Thoracic aorta (tissue), 2 donors: Measurements from ENCODE around the gene C17orf67. TPM values are rescaled to one million over a fixed set of nuclear protein-coding genes. Genes with fewer than 3 reads are reported as not detected.

Source experiments
- ATAC-seq: fragments of 150-250 bp; one replicate; pipeline ENCODE4 v1.8.0; 2017; ENCODE audit warnings: low read depth; ENCODE audit not compliant: insufficient number of reproducible peaks, low FRiP score
- DNase-seq: peaks from one replicate; pipeline ENCODE4 v3.0.0-alpha.2; 2020; ENCODE audit warnings: low spot score
- H3K27ac ChIP-seq, 2 donors: fragments of 200-600 bp; sonication (generic); 1 replicate in 1 of 2; 2 replicates in 1 of 2; pipeline ENCODE4 v1.5.1; 2016; ENCODE audit warnings: mild to moderate bottlenecking in 2 of 2, moderate library complexity in 2 of 2
- H3K27me3 ChIP-seq: fragments of 200-600 bp; sonication (generic); replicated peaks from 2 replicates; pipeline ENCODE4 v1.6.0; 2016; ENCODE audit warnings: mild to moderate bottlenecking; ENCODE audit not compliant: insufficient read depth
- H3K36me3 ChIP-seq: fragments of 200-600 bp; sonication (generic); one replicate; pipeline ENCODE4 v1.5.1; 2016
- H3K4me1 ChIP-seq, 2 donors: fragments of 200-600 bp; sonication (generic); 1 replicate in 1 of 2; 2 replicates in 1 of 2; pipeline versions ENCODE4 v1.5.1 to v1.6.0; 2016; ENCODE audit warnings: low read depth in 2 of 2, mild to moderate bottlenecking in 1 of 2; ENCODE audit not compliant: control insufficient read depth in 1 of 2
- H3K4me3 ChIP-seq: fragments of 200-600 bp; sonication (generic); 2 replicates; pipeline ENCODE4 v1.5.1; 2016; ENCODE audit warnings: mild to moderate bottlenecking
- H3K9me3 ChIP-seq: fragments of 200-600 bp; sonication (generic); 2 replicates; pipeline ENCODE4 v1.5.1; 2016
- total RNA-seq, 2 donors: library from RNA; depleted of rRNA; stranded (reverse); fragments of >200 nt; gene quantifications; one replicate each; pipeline versions ENCODE4 v1.1.0 to v1.2.3, GENCODE V29; 2016
- TF ChIP-seq, protein P1 (sequence below): fragments of 200-600 bp; sonication (generic); IDR thresholded peaks from one replicate; pipeline ENCODE4 v1.5.1; 2019; ENCODE audit warnings: antibody characterized with exemption

Gene C17orf67
- total RNA-seq, 2 donors from 2014 or later = 1.3 to 2.4 TPM

DNA sequence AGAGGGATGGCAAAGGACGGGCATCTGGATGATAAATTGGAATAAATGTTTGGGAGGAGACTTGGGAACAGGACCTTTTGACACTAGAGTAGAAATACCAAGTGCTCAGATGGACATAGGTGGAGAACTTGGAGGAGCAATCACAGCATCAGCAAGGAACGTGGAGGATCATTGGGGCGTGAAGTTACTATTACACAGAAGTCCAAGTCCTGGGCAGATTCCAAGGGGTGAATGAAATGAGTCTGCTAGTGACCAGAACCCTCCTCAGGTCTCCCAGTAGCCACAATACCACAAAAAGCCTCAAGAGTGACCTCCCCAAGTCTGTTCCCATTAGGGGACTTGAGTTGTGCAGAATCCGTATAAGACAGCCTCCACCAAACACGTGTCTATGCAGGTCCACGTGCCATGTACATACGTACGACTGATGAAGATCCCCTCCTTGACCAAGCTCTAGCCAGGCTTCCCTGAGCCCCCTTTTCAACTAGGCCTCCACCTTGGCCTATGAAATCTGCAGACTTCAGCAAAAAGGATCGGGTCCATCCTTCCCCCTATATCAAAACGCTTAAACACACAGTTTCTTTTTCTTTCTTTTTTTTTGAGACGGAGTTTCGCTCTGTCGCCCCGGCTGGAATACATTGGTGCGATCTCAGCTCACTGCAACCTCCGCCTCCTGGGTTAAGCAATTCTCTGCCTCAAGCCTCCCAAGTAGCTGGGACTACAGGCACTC lies 2.2 kb downstream of the C17orf67 start:
- Histone ChIP-seq H3K36me3 (no peaks in the 10 kb centered on the region), H3K9me3 (no peaks in the 10 kb centered on the region), H3K27me3 (no peaks in the 10 kb centered on the region), H3K27ac (no peak overlapping the region), H3K4me1 (peaks cover 9 to 24% of the 10 kb centered on the region in 2 donors), H3K4me3 (no peak overlapping the region)
- ATAC-seq = no peak
- TF ChIP-seq, protein P1, sequence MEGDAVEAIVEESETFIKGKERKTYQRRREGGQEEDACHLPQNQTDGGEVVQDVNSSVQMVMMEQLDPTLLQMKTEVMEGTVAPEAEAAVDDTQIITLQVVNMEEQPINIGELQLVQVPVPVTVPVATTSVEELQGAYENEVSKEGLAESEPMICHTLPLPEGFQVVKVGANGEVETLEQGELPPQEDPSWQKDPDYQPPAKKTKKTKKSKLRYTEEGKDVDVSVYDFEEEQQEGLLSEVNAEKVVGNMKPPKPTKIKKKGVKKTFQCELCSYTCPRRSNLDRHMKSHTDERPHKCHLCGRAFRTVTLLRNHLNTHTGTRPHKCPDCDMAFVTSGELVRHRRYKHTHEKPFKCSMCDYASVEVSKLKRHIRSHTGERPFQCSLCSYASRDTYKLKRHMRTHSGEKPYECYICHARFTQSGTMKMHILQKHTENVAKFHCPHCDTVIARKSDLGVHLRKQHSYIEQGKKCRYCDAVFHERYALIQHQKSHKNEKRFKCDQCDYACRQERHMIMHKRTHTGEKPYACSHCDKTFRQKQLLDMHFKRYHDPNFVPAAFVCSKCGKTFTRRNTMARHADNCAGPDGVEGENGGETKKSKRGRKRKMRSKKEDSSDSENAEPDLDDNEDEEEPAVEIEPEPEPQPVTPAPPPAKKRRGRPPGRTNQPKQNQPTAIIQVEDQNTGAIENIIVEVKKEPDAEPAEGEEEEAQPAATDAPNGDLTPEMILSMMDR = no peak
- no peak for DNase-seq

DNA sequence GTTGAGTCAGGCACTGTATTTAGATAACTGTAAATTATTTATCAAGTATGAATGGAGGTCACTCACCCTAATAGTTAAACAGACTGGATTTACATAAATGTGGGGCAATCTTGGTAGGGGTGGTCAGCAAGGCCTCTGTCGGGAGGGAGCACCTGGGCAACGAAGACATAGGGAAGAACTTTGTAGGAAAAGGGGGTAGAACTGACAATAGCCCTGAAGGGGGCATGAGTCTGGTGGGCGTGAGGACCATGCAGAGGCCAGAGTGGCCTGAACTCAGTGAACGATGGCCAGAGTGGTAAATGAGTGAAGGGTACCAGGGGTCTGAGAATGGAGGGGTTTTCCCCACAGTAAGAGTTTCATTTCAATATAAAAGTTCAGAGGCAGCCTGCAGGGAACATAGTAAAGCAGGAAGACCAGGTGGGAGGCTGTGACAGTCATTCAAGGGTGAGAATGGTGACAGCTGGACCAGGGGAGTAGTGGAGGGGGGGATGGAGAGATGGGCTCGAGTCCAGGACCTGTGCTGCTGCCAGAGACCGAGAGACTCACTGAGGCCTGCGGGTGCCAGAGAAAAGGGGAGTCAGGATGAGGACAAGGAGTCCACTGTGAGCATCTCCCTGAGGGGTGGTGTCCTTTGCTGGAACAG lies 2.9 kb downstream of the C17orf67 start:
- H3K27ac ChIP-seq = no peak overlapping the region
- TF ChIP-seq, protein P1 = no peak
- no peaks in the 10 kb centered on the region for H3K9me3 ChIP-seq
- H3K4me3 ChIP-seq = no peak overlapping the region
- ATAC-seq = no peak
- no peaks in the 10 kb centered on the region for H3K36me3 ChIP-seq
- H3K27me3 ChIP-seq = no peaks in the 10 kb centered on the region
- DNase-seq = no peak
- H3K4me1 ChIP-seq = peaks cover 9 to 22% of the 10 kb centered on the region in 2 donors

DNA sequence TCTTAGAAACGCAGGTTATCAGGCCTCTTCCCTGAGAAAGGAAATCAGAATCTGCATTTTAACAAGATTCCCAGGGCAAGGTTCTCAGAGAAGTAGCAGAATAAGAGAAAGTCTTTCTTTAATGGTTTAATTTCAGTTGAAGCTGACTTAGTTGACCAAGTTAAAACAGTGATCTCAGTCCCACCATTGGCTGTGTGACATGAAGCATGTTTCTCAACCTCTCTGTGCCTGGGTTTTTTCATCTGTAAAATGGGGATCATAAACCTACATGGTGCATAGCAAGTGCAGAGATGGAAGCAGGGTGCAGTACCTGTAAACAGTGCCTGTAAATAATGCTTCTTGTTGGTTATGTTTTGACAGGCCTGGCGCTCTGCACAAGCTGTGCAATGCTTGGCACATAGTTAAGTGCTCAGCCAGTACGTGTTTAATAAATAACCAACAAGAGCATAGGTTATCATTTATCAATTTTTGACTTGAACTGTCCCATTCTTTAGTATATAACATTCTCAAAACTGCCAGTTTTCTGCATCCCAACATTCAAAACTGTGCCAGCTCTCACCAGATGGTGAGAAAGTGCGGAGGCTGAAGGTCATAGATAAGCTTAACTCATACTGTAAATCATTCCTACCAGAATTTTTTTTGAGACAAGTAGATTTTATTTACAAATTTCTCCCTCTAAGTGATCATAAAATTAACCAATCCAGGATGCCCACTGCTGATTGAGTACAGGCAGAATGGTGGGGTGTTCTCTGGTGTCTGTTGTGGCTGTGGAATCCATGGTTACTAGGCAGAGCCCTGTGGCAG lies 6.9 kb downstream of the C17orf67 start:
- TF ChIP-seq, protein P1 = no peak
- DNase-seq = no peak
- peaks cover 0 to 6% of the 10 kb centered on the region in 2 donors for H3K4me1 ChIP-seq
- ATAC-seq = no peak
- no peaks in the 10 kb centered on the region for H3K36me3 ChIP-seq
- H3K27ac ChIP-seq = no peak overlapping the region
- no peak overlapping the region for H3K4me3 ChIP-seq
- H3K9me3 ChIP-seq = no peaks in the 10 kb centered on the region
- H3K27me3 ChIP-seq = no peaks in the 10 kb centered on the region

DNA sequence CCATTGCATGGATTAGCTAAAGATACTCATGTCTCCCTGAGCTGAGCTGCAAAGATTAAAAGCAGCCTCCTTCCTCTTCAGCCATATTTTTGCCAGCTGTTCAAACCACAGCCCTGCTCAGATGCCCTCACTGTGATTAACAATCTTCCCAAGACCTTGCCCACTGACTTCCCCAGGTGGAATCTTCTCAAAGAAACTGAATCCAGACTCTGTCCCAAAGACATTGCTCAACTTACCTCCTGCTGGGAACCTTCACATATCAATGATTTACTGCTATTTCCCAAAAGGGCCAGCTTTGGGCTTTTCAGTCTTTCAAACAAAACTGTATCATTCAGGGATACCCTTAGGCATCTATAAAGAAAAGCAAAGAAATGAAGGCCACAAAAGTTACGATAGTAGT lies 9.2 kb downstream of the C17orf67 start:
- DNase-seq (no peak), ATAC-seq (no peak)
- H3K4me3 ChIP-seq = no peak overlapping the region
- no peak overlapping the region for H3K27ac ChIP-seq
- TF ChIP-seq, protein P1 = no peak
- peaks cover 0 to 8% of the 10 kb centered on the region in 2 donors for H3K4me1 ChIP-seq
- no peaks in the 10 kb centered on the region for H3K36me3 ChIP-seq
- no peaks in the 10 kb centered on the region for H3K9me3 ChIP-seq
- H3K27me3 ChIP-seq = no peaks in the 10 kb centered on the region

DNA sequence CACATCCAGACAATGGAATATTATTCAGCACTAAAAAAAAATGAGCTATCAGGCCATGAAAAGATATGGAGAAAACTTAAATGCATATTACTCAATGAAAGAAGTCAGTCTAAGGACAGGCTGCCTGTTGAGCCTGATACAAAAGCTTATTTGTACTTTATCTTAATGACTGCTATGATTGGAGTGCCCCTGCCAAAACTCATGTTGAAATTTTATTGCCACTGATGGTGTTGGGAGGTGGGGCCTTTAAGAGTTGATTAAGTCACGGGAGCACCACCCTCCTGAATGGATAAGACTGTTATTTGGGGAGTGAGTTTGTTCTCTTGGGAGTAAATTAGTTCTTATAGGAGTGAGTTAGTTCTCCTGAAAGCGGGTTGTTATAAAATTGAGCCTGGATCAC lies 9.9 kb downstream of the C17orf67 start:
- Histone ChIP-seq H3K36me3 (no peaks in the 10 kb centered on the region), H3K4me3 (no peak overlapping the region), H3K4me1 (peaks cover 0 to 10% of the 10 kb centered on the region in 2 donors), H3K9me3 (no peaks in the 10 kb centered on the region), H3K27me3 (no peaks in the 10 kb centered on the region), H3K27ac (no peak overlapping the region)
- TF ChIP-seq, protein P1 = no peak
- no peak for DNase-seq
- no peak for ATAC-seq
